Uterus (tissue), 4 donors: ENCODE data around the gene PRRT1. TPM values are rescaled to one million over a fixed set of nuclear protein-coding genes. Genes with fewer than 3 reads are reported as not detected.

Source experiments
- DNase-seq, 2 donors: peaks; one replicate each; pipeline ENCODE4 v3.0.0-alpha.2; 2019 to 2020
- H3K27ac ChIP-seq, 2 donors: fragments of 200-600 bp; sonication (generic); 1 replicate in 1 of 2; 2 replicates in 1 of 2; pipeline ENCODE4 v1.5.1; 2016 to 2018
- H3K27me3 ChIP-seq, 2 donors: fragments of 200-600 bp; sonication (generic); one replicate each; pipeline ENCODE4 v1.5.1; 2018 to 2019; ENCODE audit warnings: control low read depth in 1 of 2
- H3K36me3 ChIP-seq, 2 donors: fragments of 200-600 bp; sonication (generic); one replicate each; pipeline ENCODE4 v1.5.1; 2019; ENCODE audit warnings: control low read depth in 1 of 2
- H3K4me1 ChIP-seq, 2 donors: fragments of 200-600 bp; sonication (generic); one replicate each; pipeline ENCODE4 v1.5.1; 2018 to 2019; ENCODE audit warnings: control low read depth in 1 of 2
- H3K4me3 ChIP-seq, 2 donors: fragments of 200-600 bp; sonication (generic); 1 replicate in 1 of 2; 2 replicates in 1 of 2; pipeline ENCODE4 v1.5.1; 2018 to 2019; ENCODE audit warnings: mild to moderate bottlenecking in 1 of 2
- H3K9me3 ChIP-seq, 2 donors: fragments of 200-600 bp; sonication (generic); one replicate each; pipeline ENCODE4 v1.5.1; 2019; ENCODE audit warnings: control low read depth in 1 of 2
- CTCF ChIP-seq, 4 experiments: fragments of 200-600 bp in 2 of 4; fragments of 450-650 bp in 2 of 4; sonication (generic) in 2 of 4; IDR thresholded peaks; one replicate each; pipeline ENCODE4 v1.5.1; 2016 to 2019; ENCODE audit warnings: antibody characterized with exemption in 4 of 4, mild to moderate bottlenecking in 2 of 4, moderate library complexity in 1 of 4
- POLR2A ChIP-seq, 2 donors: fragments of 450-650 bp; IDR thresholded peaks; one replicate each; pipeline ENCODE4 v1.6.1; 2016; ENCODE audit warnings: antibody characterized with exemption in 2 of 2, mild to moderate bottlenecking in 1 of 2, moderate library complexity in 1 of 2
- intact Hi-C: fragments of 100-400 bp; cut with DNase I; formaldehyde crosslinking; loops from one replicate; pipeline ENCODE4 v1.15.1; 2023; ENCODE audit warnings: low total_unique reads
- total RNA-seq, 4 donors: library from RNA; depleted of rRNA in 3 of 4; stranded (reverse); fragments of >200 nt in 3 of 4; gene quantifications; one replicate each; pipeline versions ENCODE4 v1.1.0 to v1.2.4, GENCODE V29; 2014 to 2023
- donor health status: DM: yes; HTN: yes; CAD: no.

The PRRT1 gene
- total RNA-seq, 4 donors from 2014 or later, result 8.0 to 9.4 TPM; not detected in 2

- H3K27me3 ChIP-seq, result no peaks in the 10 kb centered on the region
- H3K36me3 ChIP-seq, result no peaks in the 10 kb centered on the region
- no peak for DNase-seq
- no peaks in the 10 kb centered on the region for H3K9me3 ChIP-seq
- intact Hi-C loops, result no loop called here
- H3K27ac ChIP-seq, result peak overlapping the region; percentile 83 to 100
- H3K4me1 ChIP-seq, result peaks cover 9 to 14% of the 10 kb centered on the region in 2 donors
- no peak overlapping the region for H3K4me3 ChIP-seq
- TF ChIP-seq CTCF (IDR thresholded peaks at IDR 0.05) (no peak), POLR2A (IDR thresholded peaks at IDR 0.05) (no peak)
Measured at GRCh38 chr6:32183030-32183429, 31.3 kb upstream of the PRRT1 start.

DNA sequence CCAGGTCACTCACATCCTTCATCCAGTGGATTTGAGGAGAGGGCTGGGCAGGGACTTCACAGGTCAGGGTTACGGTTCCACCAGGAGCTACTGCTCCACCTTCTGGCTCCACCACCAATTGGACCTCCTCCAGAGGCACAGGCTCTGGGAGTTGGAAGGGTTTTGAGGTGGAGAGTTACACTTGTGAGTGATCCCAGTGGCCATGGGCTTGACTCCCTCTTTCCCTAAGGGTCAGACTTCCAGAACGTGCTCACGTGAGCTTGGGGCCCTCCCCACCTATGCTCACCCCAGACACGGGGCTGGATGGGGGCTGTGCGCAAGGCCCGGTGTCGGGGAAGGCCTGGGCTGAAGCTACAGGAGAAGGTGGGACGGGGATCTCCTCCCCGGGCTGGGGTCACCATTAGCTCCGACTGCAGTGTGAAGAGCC, 30.8 kb upstream of the PRRT1 start:
- Histone ChIP-seq H3K36me3 (no peaks in the 10 kb centered on the region), H3K4me1 (peaks cover 9 to 14% of the 10 kb centered on the region in 2 donors), H3K4me3 (no peak overlapping the region), H3K27ac (peak overlapping the region; percentile 3 to 100), H3K9me3 (no peaks in the 10 kb centered on the region), H3K27me3 (no peaks in the 10 kb centered on the region)
- TF ChIP-seq CTCF (IDR thresholded peaks at IDR 0.05) (no peak), POLR2A (IDR thresholded peaks at IDR 0.05) (no peak)
- intact Hi-C loops, result no loop called here
- DNase-seq, result no peak

DNA sequence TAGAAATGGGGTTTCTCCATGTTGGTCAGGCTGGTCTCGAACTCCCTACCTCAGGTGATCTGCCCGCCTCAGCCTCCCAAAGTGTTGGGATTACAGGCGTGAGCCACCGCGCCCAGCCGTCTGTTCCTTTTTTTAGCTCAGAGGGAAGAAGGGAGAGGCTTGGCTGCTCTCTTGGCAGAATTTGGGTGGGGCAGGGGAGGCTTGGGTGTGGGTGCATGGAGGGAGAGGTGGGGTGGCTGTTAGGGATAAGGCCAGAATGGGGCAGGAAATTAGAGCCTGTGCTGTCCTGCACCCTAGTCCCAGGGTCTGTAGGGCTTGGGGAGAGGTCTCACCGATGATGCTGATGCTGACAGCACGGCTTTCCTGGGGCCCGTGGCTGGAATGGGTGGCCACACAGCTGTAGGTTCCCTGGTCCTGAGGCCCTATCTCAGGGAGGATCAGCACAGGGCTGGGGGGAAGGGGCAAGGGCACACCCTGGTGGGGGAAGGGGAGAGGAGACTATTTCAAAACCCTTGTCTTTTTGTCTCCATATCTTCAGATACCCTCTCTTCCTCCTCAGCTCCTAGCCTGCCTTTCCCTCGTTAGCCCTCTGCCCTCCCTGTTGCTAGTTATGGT, 30.3 kb upstream of the PRRT1 start:
- Histone ChIP-seq H3K4me3 (no peak overlapping the region), H3K9me3 (no peaks in the 10 kb centered on the region), H3K4me1 (peaks cover 9 to 14% of the 10 kb centered on the region in 2 donors), H3K36me3 (no peaks in the 10 kb centered on the region), H3K27me3 (no peaks in the 10 kb centered on the region), H3K27ac (peak overlapping the region; percentile 3 to 100)
- TF ChIP-seq POLR2A (IDR thresholded peaks at IDR 0.05), result no peak
- TF ChIP-seq CTCF (IDR thresholded peaks at IDR 0.05), result no peak
- DNase-seq, result no peak
- intact Hi-C loops, result no loop called here

DNA sequence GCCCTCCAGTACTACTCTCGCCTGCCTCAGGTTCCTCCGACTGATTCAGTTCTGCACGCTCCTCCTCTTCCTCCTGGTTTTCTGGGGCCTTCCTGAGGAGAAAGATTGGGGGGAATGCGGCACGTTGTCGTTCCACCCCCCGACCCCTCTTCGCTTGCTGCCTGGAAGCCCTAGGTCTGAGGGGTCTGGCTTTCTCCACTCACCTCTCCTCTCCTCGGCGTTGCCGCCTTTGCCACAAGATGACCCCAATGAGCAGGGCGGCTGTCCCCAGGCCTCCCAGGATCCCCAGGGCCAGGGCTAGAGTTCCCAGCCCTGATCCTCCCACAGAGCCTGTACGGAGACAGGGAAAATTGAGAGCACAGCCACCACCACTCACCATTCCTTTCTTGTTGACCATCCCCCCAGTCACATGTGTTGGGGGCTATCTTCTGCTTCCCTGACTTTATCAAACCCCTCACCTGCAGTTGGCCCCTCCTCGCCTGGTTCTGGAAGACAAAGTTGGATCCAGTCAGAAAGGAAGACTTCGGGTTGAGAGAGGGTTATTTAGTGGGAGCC, 29.5 kb upstream of the PRRT1 start:
- Histone ChIP-seq H3K4me3 (no peak overlapping the region), H3K9me3 (no peaks in the 10 kb centered on the region), H3K27me3 (no peaks in the 10 kb centered on the region), H3K27ac (peak overlapping the region in 1 of 2 donors; percentile 100), H3K4me1 (peaks cover 9 to 14% of the 10 kb centered on the region in 2 donors), H3K36me3 (no peaks in the 10 kb centered on the region)
- intact Hi-C loops, result no loop called here
- no peak for DNase-seq
- TF ChIP-seq POLR2A (IDR thresholded peaks at IDR 0.05) (no peak), CTCF (IDR thresholded peaks at IDR 0.05) (no peak)

DNA sequence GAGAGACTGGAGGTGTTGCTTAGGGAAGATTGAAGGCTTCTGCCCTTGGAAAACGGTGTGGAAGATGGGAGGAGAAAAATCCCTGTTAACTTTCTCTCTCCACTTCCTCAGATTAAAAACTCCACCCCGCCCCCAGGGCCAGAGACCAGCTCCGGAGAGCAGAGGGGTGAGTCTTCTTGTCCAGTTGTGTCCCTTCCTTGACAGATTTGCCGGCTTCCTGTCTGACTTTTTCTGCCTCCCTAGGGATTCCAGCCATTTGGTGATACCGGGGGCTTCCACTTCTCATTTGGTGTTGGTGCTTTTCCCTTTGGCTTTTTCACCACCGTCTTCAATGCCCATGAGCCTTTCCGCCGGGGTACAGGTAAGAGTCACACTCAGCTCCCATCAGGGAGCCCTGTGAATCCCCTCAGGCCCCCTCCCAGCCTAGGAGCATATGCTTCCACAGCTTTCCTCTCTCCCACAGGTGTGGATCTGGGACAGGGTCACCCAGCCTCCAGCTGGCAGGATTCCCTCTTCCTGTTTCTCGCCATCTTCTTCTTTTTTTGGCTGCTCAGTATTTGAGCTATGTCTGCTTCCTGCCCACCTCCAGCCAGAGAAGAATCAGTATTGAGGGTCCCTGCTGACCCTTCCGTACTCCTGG, 28.1 kb upstream of the PRRT1 start:
- H3K4me1 ChIP-seq, result peaks cover 9 to 14% of the 10 kb centered on the region in 2 donors
- H3K27ac ChIP-seq, result peak overlapping the region; percentile 96 to 98
- H3K36me3 ChIP-seq, result no peaks in the 10 kb centered on the region
- no peak for TF ChIP-seq POLR2A (IDR thresholded peaks at IDR 0.05)
- no peak for TF ChIP-seq CTCF (IDR thresholded peaks at IDR 0.05)
- no peaks in the 10 kb centered on the region for H3K9me3 ChIP-seq
- H3K27me3 ChIP-seq, result no peaks in the 10 kb centered on the region
- H3K4me3 ChIP-seq, result no peak overlapping the region
- intact Hi-C loops, result loop anchor here (10.0 kb wide), 1 partner anchor 55 kb away; the partner anchor contains the start of gene ATF6B
- DNase-seq, result no peak
